Erythroblast (primary cell): ENCODE data around the gene BATF3.

Experiments
- GATA1 ChIP-seq: IDR thresholded peaks from 2 replicates; pipeline ENCODE4 v1.6.1; 2011; ENCODE audit warnings: low read depth, mild to moderate bottlenecking, control low read depth, low read length, moderate library complexity
- POLR2A ChIP-seq: IDR thresholded peaks from 2 replicates; pipeline ENCODE4 v1.6.1; 2011; ENCODE audit warnings: mild to moderate bottlenecking, low read length

- no peak for TF ChIP-seq POLR2A
- no peak for TF ChIP-seq GATA1
These were observed 24.8 kb downstream of the BATF3 start for GRCh38 chr1:212674872-212675271.
